Neural crest cell (in vitro differentiated cells): Measurements from ENCODE around the gene CDK5. TPM values are rescaled to one million over a fixed set of nuclear protein-coding genes. Genes with fewer than 3 reads are reported as not detected.
"Not testable (repeated sequence)": the region's sequence is repeated elsewhere in the genome, so short reads cannot be mapped to it uniquely, and the experiment has no call there.

ENCODE experiments used
- DNase-seq: peaks from one replicate; pipeline ENCODE4 v3.0.0; 2021; ENCODE audit warnings: low read depth, mixed read lengths, low spot score
- H3K27ac Mint-ChIP-seq: one replicate; pipeline ENCODE4 v1.8.0; 2021; ENCODE audit warnings: mild to moderate bottlenecking, mixed read lengths; ENCODE audit not compliant: unreplicated experiment
- H3K27me3 Mint-ChIP-seq: 2 replicates; pipeline ENCODE4 v1.8.0; 2021; ENCODE audit warnings: low read depth, mild to moderate bottlenecking, mixed read lengths
- H3K36me3 Mint-ChIP-seq: 2 replicates; pipeline ENCODE4 v1.8.0; 2021; ENCODE audit warnings: low read depth, mild to moderate bottlenecking, mixed read lengths
- H3K4me1 Mint-ChIP-seq: 2 replicates; pipeline ENCODE4 v1.8.0; 2021; ENCODE audit warnings: mixed read lengths
- H3K4me3 Mint-ChIP-seq: one replicate; pipeline ENCODE4 v1.8.0; 2021; ENCODE audit warnings: mild to moderate bottlenecking, mixed read lengths
- H3K9me3 Mint-ChIP-seq: 2 replicates; pipeline ENCODE4 v1.8.0; 2021; ENCODE audit warnings: mixed read lengths
- total RNA-seq: library from RNA; stranded (reverse); gene quantifications from 2 replicates; pipeline ENCODE4 v1.2.1, GENCODE V29; 2021
- TF ChIP-seq, protein P1 (sequence below): fragments of 200-600 bp; sonication (generic); conservative IDR thresholded peaks from 2 replicates; pipeline ENCODE4 v1.5.0; 2021; ENCODE audit warnings: antibody characterized with exemption, mild to moderate bottlenecking

CDK5 gene
- total RNA-seq, 1 donor from 2014 or later = 38.9 TPM

DNA sequence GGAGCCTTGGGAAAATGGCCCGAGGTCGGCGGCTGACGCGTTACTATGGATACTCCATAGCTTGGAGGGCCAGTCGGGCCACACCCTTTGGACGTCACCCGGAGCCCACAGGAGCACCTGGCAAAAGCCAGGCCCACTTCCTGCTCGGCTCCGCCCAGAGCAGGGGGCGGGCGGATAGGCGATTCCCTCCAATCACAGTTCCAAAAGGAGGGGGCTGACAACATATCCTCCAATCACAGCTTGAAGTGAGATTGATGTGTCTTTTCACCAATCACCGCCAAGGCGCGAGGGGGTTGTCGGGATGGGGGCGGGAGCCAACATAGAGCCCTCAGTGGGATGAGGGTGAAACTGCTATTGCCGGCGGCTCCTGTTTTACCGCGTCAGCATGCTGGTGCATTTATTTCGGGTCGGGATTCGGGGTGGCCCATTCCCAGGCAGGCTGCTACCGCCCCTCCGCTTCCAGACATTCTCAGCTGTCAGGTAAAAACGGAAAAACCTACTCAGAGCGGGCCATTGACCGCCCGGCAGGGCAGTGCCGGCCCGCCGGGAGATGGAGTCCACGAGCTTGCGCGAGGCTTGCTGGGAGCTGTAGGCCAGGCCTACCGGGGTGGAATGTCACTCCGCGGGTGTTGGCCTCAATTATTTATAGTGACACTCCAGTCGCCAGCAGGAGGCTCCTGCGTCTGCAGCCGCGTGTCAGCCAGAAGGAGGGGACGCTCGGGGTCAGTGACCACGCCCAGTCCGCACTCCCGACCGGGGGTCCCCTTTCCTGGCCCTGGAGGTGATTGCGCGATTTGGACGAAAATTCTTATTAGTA is 29.4 kb downstream of the CDK5 start, which contains the start of gene ABCB8:
Gene ABCB8, plus strand, starts transcription at position 320 of the 817 bp plus-strand sequence. Its CDS starts 66 bp downstream, at position 386.
- Mint-ChIP-seq H3K27me3 (peaks cover 8% of the 10 kb centered on the region), H3K27ac (peak within 1 kb of the TSS; percentile 95), H3K4me1 (peaks cover 16% of the 10 kb centered on the region), H3K36me3 (no peaks in the 10 kb centered on the region), H3K4me3 (peak within 1 kb of the TSS; percentile 96), H3K9me3 (no peaks in the 10 kb centered on the region)
- TF ChIP-seq, protein P1, sequence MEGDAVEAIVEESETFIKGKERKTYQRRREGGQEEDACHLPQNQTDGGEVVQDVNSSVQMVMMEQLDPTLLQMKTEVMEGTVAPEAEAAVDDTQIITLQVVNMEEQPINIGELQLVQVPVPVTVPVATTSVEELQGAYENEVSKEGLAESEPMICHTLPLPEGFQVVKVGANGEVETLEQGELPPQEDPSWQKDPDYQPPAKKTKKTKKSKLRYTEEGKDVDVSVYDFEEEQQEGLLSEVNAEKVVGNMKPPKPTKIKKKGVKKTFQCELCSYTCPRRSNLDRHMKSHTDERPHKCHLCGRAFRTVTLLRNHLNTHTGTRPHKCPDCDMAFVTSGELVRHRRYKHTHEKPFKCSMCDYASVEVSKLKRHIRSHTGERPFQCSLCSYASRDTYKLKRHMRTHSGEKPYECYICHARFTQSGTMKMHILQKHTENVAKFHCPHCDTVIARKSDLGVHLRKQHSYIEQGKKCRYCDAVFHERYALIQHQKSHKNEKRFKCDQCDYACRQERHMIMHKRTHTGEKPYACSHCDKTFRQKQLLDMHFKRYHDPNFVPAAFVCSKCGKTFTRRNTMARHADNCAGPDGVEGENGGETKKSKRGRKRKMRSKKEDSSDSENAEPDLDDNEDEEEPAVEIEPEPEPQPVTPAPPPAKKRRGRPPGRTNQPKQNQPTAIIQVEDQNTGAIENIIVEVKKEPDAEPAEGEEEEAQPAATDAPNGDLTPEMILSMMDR = peak; percentile 56
- DNase-seq = peak; percentile 99

- not testable (repeated sequence) for H3K9me3 Mint-ChIP-seq, DNase-seq, H3K36me3 Mint-ChIP-seq, H3K27me3 Mint-ChIP-seq
- Mint-ChIP-seq H3K4me1 (peaks cover 16% of the 10 kb centered on the region), H3K4me3 (peak overlapping the region; percentile 96), H3K27ac (peak overlapping the region; percentile 10)
These were observed 30.0 kb downstream of the CDK5 start for GRCh38 chr7:151027728-151028130.

DNA sequence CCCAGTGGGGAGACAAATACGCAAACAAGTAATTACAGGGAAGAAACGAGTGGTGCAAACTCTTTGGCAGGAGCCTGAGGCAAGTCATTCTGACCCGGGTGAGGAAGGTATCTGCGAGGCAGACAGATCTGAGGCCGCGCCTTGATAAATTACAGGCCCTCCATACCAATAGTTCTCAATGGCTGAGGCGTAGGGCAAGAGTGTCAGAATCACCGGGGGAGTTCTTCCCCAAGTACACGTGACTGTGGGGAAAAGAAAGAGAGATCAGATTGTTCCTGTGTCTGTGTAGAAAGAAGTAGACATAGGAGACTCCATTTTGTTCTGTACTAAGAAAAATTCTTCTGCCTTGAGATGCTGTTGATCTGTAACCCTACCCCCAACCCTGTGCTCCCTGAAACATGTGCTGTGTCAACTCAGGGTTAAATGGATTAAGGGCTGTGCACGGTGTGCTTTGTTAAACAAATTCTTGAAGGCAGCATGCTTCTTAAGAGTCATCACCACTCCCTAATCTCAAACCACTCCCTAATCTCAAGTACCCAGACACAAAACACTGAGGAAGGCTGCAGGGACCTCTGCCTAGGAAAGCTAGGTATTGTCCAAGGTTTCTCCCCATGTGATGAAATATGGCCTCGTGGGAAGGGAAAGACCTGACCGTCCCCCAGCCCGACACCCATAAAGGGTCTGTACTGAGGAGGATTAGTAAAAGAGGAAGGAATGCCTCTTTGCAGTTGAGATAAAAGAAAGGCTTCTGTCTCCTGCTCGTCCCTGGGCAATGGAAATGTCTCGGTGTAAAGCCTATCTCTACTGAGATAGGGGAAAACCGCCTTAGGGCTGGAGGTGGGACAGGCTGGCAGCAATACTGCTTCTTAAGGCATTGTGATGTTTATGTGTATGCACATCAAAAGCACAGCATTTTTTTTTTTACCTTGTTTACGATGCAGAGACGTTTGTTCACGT is 30.6 kb downstream of the CDK5 start:
- peak overlapping the region; percentile 96 for H3K4me3 Mint-ChIP-seq
- DNase-seq, H3K27ac Mint-ChIP-seq: not testable (repeated sequence)

DNA sequence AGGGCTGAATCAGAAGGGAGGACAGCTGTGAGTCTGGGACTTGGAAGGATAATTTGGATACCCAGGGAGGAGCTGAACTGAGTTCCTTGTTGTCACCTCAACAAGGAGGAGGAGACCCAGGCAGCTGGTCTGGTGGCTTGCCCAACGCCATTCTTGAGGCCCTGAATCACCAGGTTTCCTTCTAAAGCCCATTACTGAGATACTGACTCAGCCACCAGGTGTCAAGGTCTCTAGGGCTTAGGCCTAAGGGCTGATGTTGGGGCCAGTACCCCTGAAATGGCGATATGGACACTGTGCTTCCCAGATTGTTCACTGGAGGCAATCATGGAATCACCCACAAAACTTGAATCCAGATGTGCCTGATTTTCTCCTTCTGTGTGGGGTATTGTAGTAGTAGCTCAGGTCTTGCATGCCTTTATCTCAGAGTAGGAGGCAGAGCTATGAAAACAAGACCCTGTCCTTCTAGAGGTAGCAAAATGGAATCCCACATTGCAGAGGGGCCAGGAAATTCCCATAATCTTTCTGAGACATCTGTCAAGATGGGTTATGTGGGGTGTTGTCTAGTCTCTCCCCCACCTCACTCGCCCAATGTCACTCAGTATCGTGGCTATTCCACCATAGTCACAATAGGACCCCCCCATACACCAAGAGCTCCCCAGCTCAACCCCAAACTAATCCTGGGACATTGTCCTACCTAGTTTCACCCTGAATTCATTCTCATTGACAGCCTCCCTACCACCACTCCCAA is 31.6 kb downstream of the CDK5 start:
- H3K4me1 Mint-ChIP-seq = peaks cover 20% of the 10 kb centered on the region
- TF ChIP-seq, protein P1 = no peak
- no peak overlapping the region for H3K27ac Mint-ChIP-seq
- peaks cover 8% of the 10 kb centered on the region for H3K27me3 Mint-ChIP-seq
- no peaks in the 10 kb centered on the region for H3K9me3 Mint-ChIP-seq
- peak overlapping the region; percentile 60 for H3K4me3 Mint-ChIP-seq
- no peak for DNase-seq
- no peaks in the 10 kb centered on the region for H3K36me3 Mint-ChIP-seq

More for the DNA sequence above, 30.6 kb downstream of the CDK5 start:
- H3K36me3 Mint-ChIP-seq, H3K27me3 Mint-ChIP-seq, H3K9me3 Mint-ChIP-seq: not testable (repeated sequence)
- peaks cover 16% of the 10 kb centered on the region for H3K4me1 Mint-ChIP-seq

DNA sequence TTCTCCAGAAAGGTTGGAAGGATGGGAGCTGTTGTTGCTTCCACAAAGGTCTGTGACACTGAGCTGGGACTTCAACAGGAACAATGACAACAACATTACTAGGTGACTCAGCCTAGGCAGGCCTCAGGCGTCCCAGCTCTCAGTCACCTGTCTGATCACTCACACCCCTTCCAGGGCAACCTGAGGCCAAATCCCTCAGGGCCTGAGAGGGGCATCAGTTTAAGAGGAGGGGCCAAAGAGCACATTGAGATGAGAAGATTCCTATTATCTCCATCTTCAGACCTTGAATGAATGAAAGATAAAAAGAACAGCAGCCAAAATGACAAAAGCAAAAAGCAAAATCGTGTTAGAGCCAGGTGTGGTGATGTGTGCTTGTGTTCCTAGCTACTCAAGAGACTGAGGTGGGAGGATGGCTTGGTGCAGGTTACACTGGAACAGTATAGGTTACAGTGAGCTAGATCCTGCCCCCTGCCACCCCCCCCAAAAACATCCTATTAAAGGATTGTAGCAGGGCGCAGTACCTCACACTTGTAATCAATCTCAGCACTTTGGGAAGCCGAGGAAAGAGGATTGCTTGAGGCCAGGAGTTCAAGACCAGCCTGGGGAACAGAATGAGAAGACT is 33.2 kb downstream of the CDK5 start, which contains the start of gene ATG9B:
Gene ATG9B, minus strand, starts transcription at position 60 of the 622 bp plus-strand sequence. CDS start 71 bp downstream, outside the sequence.
- Mint-ChIP-seq H3K27me3 (peaks cover 12% of the 10 kb centered on the region), H3K4me3 (peak within 1 kb of the TSS; percentile 41)

More for the DNA sequence above, 33.2 kb downstream of the CDK5 start, which contains the start of gene ATG9B:
- TF ChIP-seq, protein P1 = no peak
- Mint-ChIP-seq H3K36me3 (no peaks in the 10 kb centered on the region), H3K4me1 (peaks cover 35% of the 10 kb centered on the region), H3K9me3 (no peaks in the 10 kb centered on the region), H3K27ac (no peak within 1 kb of the TSS)
- no peak for DNase-seq
